ENCODE data around the gene ADAMTS18. TPM values are rescaled to one million over a fixed set of nuclear protein-coding genes. Genes with fewer than 3 reads are reported as not detected.

Gene ADAMTS18
- total and polyA plus RNA-seq, 2 donors (not counting 3 experiments of a cell fraction or from before 2014, with no cell fraction given): 18.4 to 27.5 TPM

DNA sequence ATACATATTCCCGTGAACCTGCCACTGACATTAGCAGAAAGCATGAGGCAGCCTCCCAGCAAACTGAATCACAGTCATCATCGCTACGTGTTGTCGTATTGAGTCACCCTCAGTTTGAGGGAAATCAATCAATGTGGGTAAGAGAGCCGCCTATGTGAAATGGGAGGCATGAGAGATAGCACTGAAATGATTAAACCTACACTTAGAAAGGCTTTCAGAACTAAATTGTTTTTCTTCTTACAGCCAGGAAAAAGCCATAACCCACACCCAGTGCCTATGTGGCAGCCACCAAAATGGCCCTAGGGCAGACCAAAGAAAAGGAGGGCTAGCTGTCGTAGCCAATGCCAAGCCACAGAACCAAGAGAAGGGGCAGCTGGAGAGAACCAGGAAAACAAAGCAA lies 90.5 kb downstream of the ADAMTS18 start:
- no peak for DNase-seq (ENCODE audit: low read depth, low spot score)
- intact Hi-C loops (cut with micrococcal nuclease): no loop called here
- CTCF ChIA-PET: no interaction called here
- Histone ChIP-seq H3K9me1 (replicated peaks; ENCODE audit: control insufficient read depth, extremely low read depth, insufficient read depth, low read length) (no peaks in the 10 kb centered on the region), H2AFZ (ENCODE audit: low read depth, low read length) (no peak overlapping the region), H3K4me3 (replicated peaks in 1 of 3; ENCODE audit: insufficient read depth in 1 of 3, low read depth in 1 of 3, low read length in 3 of 3) (no peak overlapping the region), H3K27ac (ENCODE audit: insufficient read depth, low read depth, low read length) (no peak overlapping the region), H3K9ac (replicated peaks; ENCODE audit: extremely low read depth, insufficient read depth, low read length) (no peak overlapping the region), H3K36me3 (ENCODE audit: control insufficient read depth in 2 of 2, extremely low read depth in 1 of 2, insufficient read depth in 2 of 2, low read length in 2 of 2) (peaks cover 0 to 7% of the 10 kb centered on the region in 2 experiments), H3K27me3 (ENCODE audit: control insufficient read depth in 2 of 2, insufficient read depth in 2 of 2, low read length in 2 of 2) (no peaks in the 10 kb centered on the region), H3K79me2 (ENCODE audit: control insufficient read depth, insufficient read depth, low read length) (no peaks in the 10 kb centered on the region), H3K4me2 (ENCODE audit: insufficient read depth, low read length) (no peak overlapping the region), H3K9me3 (replicated peaks; ENCODE audit: control insufficient read depth, insufficient read depth, low read length) (no peaks in the 10 kb centered on the region), H3K4me1 (ENCODE audit: control insufficient read depth, extremely low read depth, insufficient read depth, low read length) (no peaks in the 10 kb centered on the region), H4K20me1 (replicated peaks; ENCODE audit: control insufficient read depth, extremely low read depth, insufficient read depth, low read length) (no peaks in the 10 kb centered on the region)
- no peak for FAIRE-seq
- dilution Hi-C loops (cut with MboI; ENCODE audit: extremely low pct_ligation_motif_present, low sequenced_read_pairs): no loop called here
- no peak for TF ChIP-seq POLR2AphosphoS5 (IDR thresholded peaks at IDR 0.05; ENCODE audit: insufficient read depth, low read depth, low read length)
- TF ChIP-seq, protein P1, sequence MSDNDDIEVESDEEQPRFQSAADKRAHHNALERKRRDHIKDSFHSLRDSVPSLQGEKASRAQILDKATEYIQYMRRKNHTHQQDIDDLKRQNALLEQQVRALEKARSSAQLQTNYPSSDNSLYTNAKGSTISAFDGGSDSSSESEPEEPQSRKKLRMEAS (IDR thresholded peaks at IDR 0.05; ENCODE audit: insufficient read depth, insufficient read length): no peak
- TF ChIP-seq, protein P2, sequence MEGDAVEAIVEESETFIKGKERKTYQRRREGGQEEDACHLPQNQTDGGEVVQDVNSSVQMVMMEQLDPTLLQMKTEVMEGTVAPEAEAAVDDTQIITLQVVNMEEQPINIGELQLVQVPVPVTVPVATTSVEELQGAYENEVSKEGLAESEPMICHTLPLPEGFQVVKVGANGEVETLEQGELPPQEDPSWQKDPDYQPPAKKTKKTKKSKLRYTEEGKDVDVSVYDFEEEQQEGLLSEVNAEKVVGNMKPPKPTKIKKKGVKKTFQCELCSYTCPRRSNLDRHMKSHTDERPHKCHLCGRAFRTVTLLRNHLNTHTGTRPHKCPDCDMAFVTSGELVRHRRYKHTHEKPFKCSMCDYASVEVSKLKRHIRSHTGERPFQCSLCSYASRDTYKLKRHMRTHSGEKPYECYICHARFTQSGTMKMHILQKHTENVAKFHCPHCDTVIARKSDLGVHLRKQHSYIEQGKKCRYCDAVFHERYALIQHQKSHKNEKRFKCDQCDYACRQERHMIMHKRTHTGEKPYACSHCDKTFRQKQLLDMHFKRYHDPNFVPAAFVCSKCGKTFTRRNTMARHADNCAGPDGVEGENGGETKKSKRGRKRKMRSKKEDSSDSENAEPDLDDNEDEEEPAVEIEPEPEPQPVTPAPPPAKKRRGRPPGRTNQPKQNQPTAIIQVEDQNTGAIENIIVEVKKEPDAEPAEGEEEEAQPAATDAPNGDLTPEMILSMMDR (IDR thresholded peaks at IDR 0.05; ENCODE audit: extremely low read depth in 1 of 2, insufficient read depth in 1 of 2, low read depth in 1 of 2, low read length in 2 of 2): no peak
- BruUV-seq (replicated peaks): no TSS peak
- POLR2A ChIA-PET: no interaction called here

DNA sequence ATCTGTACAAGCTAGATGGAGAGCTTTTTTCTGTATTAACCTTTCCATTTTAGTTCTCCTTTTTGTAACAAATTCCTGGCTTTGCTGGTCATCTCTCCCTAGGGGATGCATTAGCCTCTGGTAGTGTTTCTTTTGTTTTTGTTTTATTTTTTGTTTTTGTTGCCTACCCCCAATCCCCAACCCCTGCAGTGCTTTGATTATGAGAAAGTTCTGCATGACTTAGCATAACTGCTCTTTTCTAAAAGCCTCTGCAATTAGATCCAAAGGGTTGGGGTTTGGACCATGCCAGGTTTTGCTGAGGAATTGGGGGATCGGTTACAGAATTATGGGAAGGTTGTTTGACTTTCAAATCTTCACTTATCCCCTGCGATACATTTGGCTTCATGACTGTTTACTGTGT lies 98.2 kb downstream of the ADAMTS18 start:
- no peaks in the 10 kb centered on the region for H3K9me1 ChIP-seq (replicated peaks; ENCODE audit: control insufficient read depth, extremely low read depth, insufficient read depth, low read length)
- intact Hi-C loops (cut with micrococcal nuclease): no loop called here
- no peak overlapping the region for H3K27ac ChIP-seq (ENCODE audit: insufficient read depth, low read depth, low read length)
- H3K4me1 ChIP-seq (ENCODE audit: control insufficient read depth, extremely low read depth, insufficient read depth, low read length): no peaks in the 10 kb centered on the region
- H3K79me2 ChIP-seq (ENCODE audit: control insufficient read depth, insufficient read depth, low read length): no peaks in the 10 kb centered on the region
- H2AFZ ChIP-seq (ENCODE audit: low read depth, low read length): no peak overlapping the region
- DNase-seq (ENCODE audit: low read depth, low spot score): no peak
- no peak overlapping the region for H3K4me2 ChIP-seq (ENCODE audit: insufficient read depth, low read length)
- ChIA-PET CTCF (no interaction called here), POLR2A (no interaction called here)
- dilution Hi-C loops (cut with MboI; ENCODE audit: extremely low pct_ligation_motif_present, low sequenced_read_pairs): no loop called here
- H3K4me3 ChIP-seq (replicated peaks in 1 of 3; ENCODE audit: insufficient read depth in 1 of 3, low read depth in 1 of 3, low read length in 3 of 3): no peak overlapping the region
- peaks cover 0 to 8% of the 10 kb centered on the region in 2 experiments for H3K36me3 ChIP-seq (ENCODE audit: control insufficient read depth in 2 of 2, extremely low read depth in 1 of 2, insufficient read depth in 2 of 2, low read length in 2 of 2)
- BruUV-seq (replicated peaks): no TSS peak
- H3K9ac ChIP-seq (replicated peaks; ENCODE audit: extremely low read depth, insufficient read depth, low read length): no peak overlapping the region
- no peak for FAIRE-seq
- no peaks in the 10 kb centered on the region for H3K9me3 ChIP-seq (replicated peaks; ENCODE audit: control insufficient read depth, insufficient read depth, low read length)
- no peaks in the 10 kb centered on the region for H4K20me1 ChIP-seq (replicated peaks; ENCODE audit: control insufficient read depth, extremely low read depth, insufficient read depth, low read length)
- TF ChIP-seq MYC (IDR thresholded peaks at IDR 0.05; ENCODE audit: low read depth, low read length) (no peak), JUN (IDR thresholded peaks at IDR 0.05; ENCODE audit: borderline replicate concordance, insufficient read depth, insufficient read length, low read depth) (no peak), POLR2AphosphoS5 (IDR thresholded peaks at IDR 0.05; ENCODE audit: insufficient read depth, low read depth, low read length) (no peak), GATA2 (IDR thresholded peaks at IDR 0.05; ENCODE audit: insufficient read depth, insufficient read length, low read depth, low read length) (no peak), EZH2 (IDR thresholded peaks at IDR 0.05; ENCODE audit: borderline replicate concordance, low read depth, low read length, severe bottlenecking) (no peak), FOS (IDR thresholded peaks at IDR 0.05; ENCODE audit: borderline replicate concordance, insufficient read depth, low read length) (no peak), POLR2A (IDR thresholded peaks at IDR 0.05; ENCODE audit: low read depth, low read length) (no peak)
- TF ChIP-seq, protein P1 (IDR thresholded peaks at IDR 0.05; ENCODE audit: insufficient read depth, insufficient read length): no peak
- TF ChIP-seq, protein P2 (IDR thresholded peaks at IDR 0.05; ENCODE audit: extremely low read depth in 1 of 2, insufficient read depth in 1 of 2, low read depth in 1 of 2, low read length in 2 of 2): no peak
- H3K27me3 ChIP-seq (ENCODE audit: control insufficient read depth in 2 of 2, insufficient read depth in 2 of 2, low read length in 2 of 2): no peaks in the 10 kb centered on the region
